Measurements from ENCODE around the gene NME1. TPM values are rescaled to one million over a fixed set of nuclear protein-coding genes. Genes with fewer than 3 reads are reported as not detected.
A peak's percentile ranks its signal among the peaks of the same experiment; 100 is the strongest.
"Not testable (repeated sequence)": the region's sequence is repeated elsewhere in the genome, so short reads cannot be mapped to it uniquely, and the experiment has no call there.

The NME1 gene
- total RNA-seq = 100 to 1,000 TPM in 1 of 5 experiments, 10 to 100 TPM in 4; 13.4 to 159 (median 20.1) TPM
- polyA plus RNA-seq = 10 to 100 TPM; 58.9 to 59.7 TPM
- total RNA-seq = 2.0 reads per million, percentile 9 among the genes with 10 or more reads in this experiment

DNA sequence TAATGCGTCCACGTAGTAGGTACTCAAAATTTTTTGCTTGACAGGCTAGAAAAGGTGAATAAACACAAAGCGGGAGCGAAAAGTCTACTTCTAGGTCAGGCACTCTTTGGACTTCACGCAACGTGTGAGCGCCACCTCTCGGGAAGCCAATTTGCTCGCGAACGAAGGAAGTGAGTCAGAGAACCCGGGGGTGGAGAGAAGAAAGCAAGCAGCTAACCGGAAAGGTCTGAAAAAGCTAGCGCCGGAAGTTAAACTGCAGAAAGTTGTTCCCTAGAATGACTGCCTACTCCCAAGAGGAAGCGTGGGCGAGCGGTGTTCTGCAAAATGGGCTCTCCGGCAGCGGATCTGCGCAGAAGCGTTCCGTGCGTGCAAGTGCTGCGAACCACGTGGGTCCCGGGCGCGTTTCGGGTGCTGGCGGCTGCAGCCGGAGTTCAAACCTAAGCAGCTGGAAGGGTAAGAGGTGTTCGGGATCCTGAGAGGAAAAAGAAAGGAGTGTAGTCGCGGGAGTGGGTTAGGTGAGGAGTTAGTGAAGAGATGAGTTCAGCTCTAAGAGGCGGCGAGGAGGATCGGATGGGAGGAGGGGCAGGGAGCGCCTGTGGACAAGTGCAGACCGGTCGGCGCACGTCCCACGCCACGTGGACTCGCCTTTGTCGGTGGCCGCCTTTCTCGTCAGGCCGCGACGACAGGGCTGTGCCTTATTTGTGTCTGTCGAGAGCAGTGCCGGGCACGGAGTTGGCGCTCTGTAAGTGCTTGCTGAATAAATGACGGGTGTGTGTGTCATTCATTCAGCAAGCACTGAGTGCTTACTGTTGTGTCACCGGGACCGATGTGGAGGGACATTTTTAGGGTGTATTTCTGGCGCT lies at the start of gene NME1:
NME1 (plus strand) TSS at position 350 of the 863 bp plus-strand sequence. CDS start 2,096 bp downstream, outside the sequence.
- Histone ChIP-seq H3K4me1 (ENCODE audit: control insufficient read depth in 2 of 2, insufficient read depth in 2 of 2, low read length in 2 of 2) (peaks cover 15% of the 10 kb centered on the region in 2 donors), H3K9me3 (ENCODE audit: control insufficient read depth in 2 of 3, low read length in 3 of 3) (no peaks in the 10 kb centered on the region), H3K4me3 (ENCODE audit: low read length) (peak within 1 kb of the TSS; percentile 78), H3K36me3 (ENCODE audit: control insufficient read depth in 2 of 3, insufficient read depth in 3 of 3, low read length in 3 of 3) (peaks cover 0 to 11% (median 0%) of the 10 kb centered on the region in 3 experiments), H3K27me3 (ENCODE audit: control insufficient read depth in 2 of 2, insufficient read depth in 2 of 2, low read length in 2 of 2) (no peaks in the 10 kb centered on the region), H3K27ac (ENCODE audit: low read depth, low read length) (peak within 1 kb of the TSS; percentile 75)
- DNase-seq = peak; percentile 94 to 99 (median 98)
- intact Hi-C loops (cut with micrococcal nuclease) = loop anchor here (1.0 to 10.0 kb wide), 18 partner anchors 13 to 609 kb away; partner anchors contain the start of genes MBTD1 (in 2 of the 2), NME2 (in 2 of the 2), UTP18 (in 2 of the 2) and ANKRD40 (in 1 of the 2)
- CTCF ChIA-PET = interaction anchor here (0.6 to 3.4 kb wide), 15 partner anchors 11 to 300 kb away, joined by 3 to 68 read pairs (median 3); partner anchors contain the start of genes SPAG9 and TOB1
- Mint-ChIP-seq H3K9me3 (no peaks in the 10 kb centered on the region), H3K27me3 (no peaks in the 10 kb centered on the region), H3K4me1 (peaks cover 0 to 15% (median 6%) of the 10 kb centered on the region in 7 donors), H3K27ac (no peak within 1 kb of the TSS), H3K4me3 (no peak within 1 kb of the TSS), H3K36me3 (peaks cover 0 to 12% (median 4%) of the 10 kb centered on the region in 5 donors)
- peak; percentile 97 for ATAC-seq
- POLR2A ChIA-PET = interaction anchor here (0.5 to 2.0 kb wide), 15 partner anchors 9 to 287 kb away, joined by 3 to 26 read pairs (median 4); partner anchors contain the start of genes MBTD1, NME2, SPAG9 and TOB1

DNA sequence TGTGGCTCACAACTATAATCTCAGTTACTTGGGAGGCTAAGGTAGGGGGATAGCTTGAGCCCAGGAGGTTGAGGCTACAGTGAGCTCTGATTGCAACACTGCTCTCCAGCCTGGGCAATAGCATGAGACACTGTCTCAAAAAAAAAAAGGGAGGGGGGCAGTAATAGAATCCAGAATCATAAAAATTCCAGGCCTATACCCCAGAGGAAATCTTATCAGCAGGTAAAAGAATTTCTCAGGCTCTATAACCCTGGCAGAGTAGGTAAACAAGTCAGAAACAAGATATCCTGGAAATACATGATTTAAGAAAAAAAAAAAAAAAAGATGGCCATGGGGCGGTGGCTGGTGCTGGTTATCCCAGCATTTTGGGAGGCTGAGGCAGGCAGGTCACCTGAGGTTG lies 45.6 kb upstream of the NME1 start:
- H3K4me1 Mint-ChIP-seq = peaks cover 9 to 29% (median 21%) of the 10 kb centered on the region in 7 donors
- no peaks in the 10 kb centered on the region for H3K27me3 Mint-ChIP-seq
- Histone ChIP-seq H3K9me3 (ENCODE audit: control insufficient read depth in 2 of 3, low read length in 3 of 3) (no peaks in the 10 kb centered on the region), H3K27me3 (ENCODE audit: control insufficient read depth in 2 of 2, insufficient read depth in 2 of 2, low read length in 2 of 2) (no peaks in the 10 kb centered on the region), H3K36me3 (ENCODE audit: control insufficient read depth in 2 of 3, insufficient read depth in 3 of 3, low read length in 3 of 3) (no peaks in the 10 kb centered on the region), H3K4me3 (ENCODE audit: low read length) (no peak overlapping the region), H3K4me1 (ENCODE audit: control insufficient read depth in 2 of 2, insufficient read depth in 2 of 2, low read length in 2 of 2) (no peaks in the 10 kb centered on the region), H3K27ac (ENCODE audit: low read depth, low read length) (no peak overlapping the region)
- DNase-seq (no peak), ATAC-seq (no peak)
- CTCF ChIA-PET = no interaction called here
- H3K9me3 Mint-ChIP-seq = no peaks in the 10 kb centered on the region
- POLR2A ChIA-PET = no interaction called here
- intact Hi-C loops (cut with micrococcal nuclease) = no loop called here
- H3K36me3 Mint-ChIP-seq = peaks cover 0 to 21% (median 5%) of the 10 kb centered on the region in 5 donors
- peak overlapping the region in 1 of 9 donors; percentile 18 for H3K27ac Mint-ChIP-seq
- H3K4me3 Mint-ChIP-seq = no peak overlapping the region

GRCh38 chr17:51112303-51113222 lies 40.8 kb upstream of the NME1 start:
- H3K27me3 Mint-ChIP-seq; CTCF ChIA-PET; H3K9me3 ChIP-seq (ENCODE audit: control insufficient read depth in 2 of 3, low read length in 3 of 3); H3K27me3 ChIP-seq (ENCODE audit: control insufficient read depth in 2 of 2, insufficient read depth in 2 of 2, low read length in 2 of 2); H3K36me3 Mint-ChIP-seq; H3K36me3 ChIP-seq (ENCODE audit: control insufficient read depth in 2 of 3, insufficient read depth in 3 of 3, low read length in 3 of 3); H3K27ac ChIP-seq (ENCODE audit: low read depth, low read length); H3K4me1 ChIP-seq (ENCODE audit: control insufficient read depth in 2 of 2, insufficient read depth in 2 of 2, low read length in 2 of 2); DNase-seq; POLR2A ChIA-PET; H3K27ac Mint-ChIP-seq; H3K9me3 Mint-ChIP-seq; H3K4me3 ChIP-seq (ENCODE audit: low read length): not testable (repeated sequence)
- H3K4me1 Mint-ChIP-seq = peaks cover 19 to 35% (median 30%) of the 10 kb centered on the region in 7 donors
- intact Hi-C loops (cut with micrococcal nuclease) = loop anchor here in 1 of 2 donors (10.0 kb wide), 1 partner anchor 58 kb away; no protein-coding TSS in a partner anchor
- peak overlapping the region in 1 of 10 donors; percentile 37 for H3K4me3 Mint-ChIP-seq
- ATAC-seq = peak; percentile 65

GRCh38 chr17:51115179-51115578 lies 38.2 kb upstream of the NME1 start:
- H3K27me3 Mint-ChIP-seq = no peaks in the 10 kb centered on the region
- peak overlapping the region in 2 of 10 donors; percentile 7 to 20 for H3K4me3 Mint-ChIP-seq
- Histone ChIP-seq H3K4me1 (ENCODE audit: control insufficient read depth in 2 of 2, insufficient read depth in 2 of 2, low read length in 2 of 2) (peaks cover 17 to 26% of the 10 kb centered on the region in 2 donors), H3K4me3 (ENCODE audit: low read length) (no peak overlapping the region), H3K36me3 (ENCODE audit: control insufficient read depth in 2 of 3, insufficient read depth in 3 of 3, low read length in 3 of 3) (no peaks in the 10 kb centered on the region), H3K9me3 (ENCODE audit: control insufficient read depth in 2 of 3, low read length in 3 of 3) (no peaks in the 10 kb centered on the region), H3K27me3 (ENCODE audit: control insufficient read depth in 2 of 2, insufficient read depth in 2 of 2, low read length in 2 of 2) (no peaks in the 10 kb centered on the region), H3K27ac (ENCODE audit: low read depth, low read length) (no peak overlapping the region)
- H3K27ac Mint-ChIP-seq = no peak overlapping the region
- DNase-seq = no peak
- intact Hi-C loops (cut with micrococcal nuclease) = loop anchor here in 1 of 2 donors (10.0 kb wide), 1 partner anchor 60 kb away; no protein-coding TSS in a partner anchor
- peaks cover 27 to 58% (median 49%) of the 10 kb centered on the region in 7 donors for H3K4me1 Mint-ChIP-seq
- CTCF ChIA-PET = interaction anchor here (0.7 kb wide), 1 partner anchor 16 kb away, joined by 3 read pairs; no protein-coding TSS in a partner anchor
- no peaks in the 10 kb centered on the region for H3K9me3 Mint-ChIP-seq
- POLR2A ChIA-PET = no interaction called here
- no peak for ATAC-seq
- H3K36me3 Mint-ChIP-seq = peaks cover 0 to 8% (median 4%) of the 10 kb centered on the region in 5 donors

- H3K27me3 ChIP-seq (ENCODE audit: control insufficient read depth in 2 of 2, insufficient read depth in 2 of 2, low read length in 2 of 2) = no peaks in the 10 kb centered on the region
- H3K27ac Mint-ChIP-seq = peak overlapping the region in 6 of 9 donors; percentile 25 to 99 (median 91)
- H3K4me1 Mint-ChIP-seq = peaks cover 37 to 67% (median 61%) of the 10 kb centered on the region in 7 donors
- ATAC-seq (no peak), DNase-seq (peak in 1 of 9 donors; percentile 21)
- H3K36me3 Mint-ChIP-seq = peaks cover 0 to 5% (median 0%) of the 10 kb centered on the region in 5 donors
- ChIA-PET CTCF (interaction anchor here (1.1 kb wide), 1 partner anchor 89 kb away, joined by 4 read pairs; no protein-coding TSS in a partner anchor), POLR2A (interaction anchor here (0.6 to 0.9 kb wide), 3 partner anchors 119 to 291 kb away, joined by 3 to 4 read pairs (median 3); partner anchors contain the start of gene TOB1)
- H3K4me1 ChIP-seq (ENCODE audit: control insufficient read depth in 2 of 2, insufficient read depth in 2 of 2, low read length in 2 of 2) = peaks cover 28 to 35% of the 10 kb centered on the region in 2 donors
- H3K27me3 Mint-ChIP-seq = no peaks in the 10 kb centered on the region
- no peaks in the 10 kb centered on the region for H3K9me3 Mint-ChIP-seq
- intact Hi-C loops (cut with micrococcal nuclease) = loop anchor here in 1 of 2 donors (10.0 kb wide), 1 partner anchor 64 kb away; no protein-coding TSS in a partner anchor
- no peaks in the 10 kb centered on the region for H3K36me3 ChIP-seq (ENCODE audit: control insufficient read depth in 2 of 3, insufficient read depth in 3 of 3, low read length in 3 of 3)
- no peak overlapping the region for H3K27ac ChIP-seq (ENCODE audit: low read depth, low read length)
- H3K9me3 ChIP-seq (ENCODE audit: control insufficient read depth in 2 of 3, low read length in 3 of 3) = no peaks in the 10 kb centered on the region
- no peak overlapping the region for H3K4me3 ChIP-seq (ENCODE audit: low read length)
- H3K4me3 Mint-ChIP-seq = peak overlapping the region; percentile 87 to 99 (median 96)
Measured at GRCh38 chr17:51118330-51119195, 34.8 kb upstream of the NME1 start.

Data from naive thymus-derived CD4-positive, alpha-beta T cell (primary cell).